GM08714 (cell line): Measurements from ENCODE around the gene SWAP70.

Experiments
- H3K4me3 ChIP-seq: fragments of 200-500 bp; sonication (Bioruptor generic); 2 replicates; pipeline ENCODE4 v1.5.1; 2014; ENCODE audit warnings: mild to moderate bottlenecking, low read length, inconsistent platforms
- ZNF274 ChIP-seq: IDR thresholded peaks from 2 replicates; pipeline ENCODE4 v1.6.1; 2012; ENCODE audit warnings: mild to moderate bottlenecking, low read depth, low read length

SWAP70 gene

GRCh38 chr11:9755561-9756185, 91.8 kb downstream of the SWAP70 start:
- TF ChIP-seq ZNF274, result no peak
- no peak overlapping the region for H3K4me3 ChIP-seq

GRCh38 chr11:9756461-9756860, 92.6 kb downstream of the SWAP70 start:
- TF ChIP-seq ZNF274, result no peak
- no peak overlapping the region for H3K4me3 ChIP-seq

GRCh38 chr11:9756878-9757277, 93.0 kb downstream of the SWAP70 start:
- no peak overlapping the region for H3K4me3 ChIP-seq
- no peak for TF ChIP-seq ZNF274

GRCh38 chr11:9757809-9758636, 94.1 kb downstream of the SWAP70 start:
- peak overlapping the region; percentile 64; the same call in 1 of the 2 replicates for H3K4me3 ChIP-seq
- TF ChIP-seq ZNF274, result no peak

- H3K4me3 ChIP-seq, result peak overlapping the region; percentile 64; the same call in 1 of the 2 replicates
- TF ChIP-seq ZNF274, result no peak
These were observed 95.0 kb downstream of the SWAP70 start for GRCh38 chr11:9758637-9759518.

- H3K4me3 ChIP-seq, result no peak overlapping the region
- TF ChIP-seq ZNF274, result no peak
These were observed 95.8 kb downstream of the SWAP70 start for GRCh38 chr11:9759519-9760192.

GRCh38 chr11:9760193-9760575, 96.3 kb downstream of the SWAP70 start:
- no peak overlapping the region for H3K4me3 ChIP-seq
- TF ChIP-seq ZNF274, result no peak

GRCh38 chr11:9761441-9761945, 97.6 kb downstream of the SWAP70 start:
- no peak for TF ChIP-seq ZNF274
- H3K4me3 ChIP-seq, result no peak overlapping the region

- TF ChIP-seq ZNF274, result no peak
- H3K4me3 ChIP-seq, result no peak overlapping the region
These were observed 98.7 kb downstream of the SWAP70 start for GRCh38 chr11:9762531-9762930.

GRCh38 chr11:9763301-9763700, 99.4 kb downstream of the SWAP70 start:
- H3K4me3 ChIP-seq, result no peak overlapping the region
- TF ChIP-seq ZNF274, result no peak

- no peak overlapping the region for H3K4me3 ChIP-seq
- no peak for TF ChIP-seq ZNF274
These were observed 101.6 kb downstream of the SWAP70 start for GRCh38 chr11:9765320-9766101.

- TF ChIP-seq ZNF274, result no peak
- H3K4me3 ChIP-seq, result no peak overlapping the region
These were observed 105.7 kb downstream of the SWAP70 start for GRCh38 chr11:9769621-9770020.

- H3K4me3 ChIP-seq, result no peak overlapping the region
- no peak for TF ChIP-seq ZNF274
These were observed 107.2 kb downstream of the SWAP70 start for GRCh38 chr11:9771071-9771511.
